GM23338 (cell line): ENCODE results near the gene RAD51AP1. TPM values are rescaled to one million over a fixed set of nuclear protein-coding genes. Genes with fewer than 3 reads are reported as not detected.

Experiments
- ATAC-seq: fragments of 200-7000 bp; cut with Tn5 transposase; 3 replicates; pipeline ENCODE4 v1.9.1; 2020
- DNase-seq: peaks from one replicate; pipeline ENCODE4 v3.0.0-alpha.2; 2015; ENCODE audit warnings: low spot score
- H2AFZ ChIP-seq: fragments of 200-600 bp; sonication (generic); 2 replicates; pipeline ENCODE4 v1.8.0; 2016; ENCODE audit warnings: antibody characterized with exemption, mild to moderate bottlenecking, moderate library complexity
- H3F3A ChIP-seq: fragments of 200-600 bp; sonication (generic); replicated peaks from 2 replicates; pipeline ENCODE4 v1.8.0; 2017; ENCODE audit warnings: antibody characterized with exemption, mixed run types, low read depth
- H3K27ac ChIP-seq: fragments of 200-600 bp; sonication (generic); 2 replicates; pipeline ENCODE4 v1.6.1; 2016; ENCODE audit warnings: low read depth
- H3K27me3 ChIP-seq: fragments of 200-600 bp; sonication (generic); 2 replicates; pipeline ENCODE4 v1.8.0; 2016; ENCODE audit warnings: mild to moderate bottlenecking, mixed run types, moderate library complexity; ENCODE audit not compliant: insufficient read depth
- H3K36me3 ChIP-seq: fragments of 200-600 bp; sonication (generic); 2 replicates; pipeline ENCODE4 v1.8.0; 2016; ENCODE audit warnings: mild to moderate bottlenecking; ENCODE audit not compliant: insufficient read depth
- H3K4me1 ChIP-seq: fragments of 200-600 bp; sonication (generic); 2 replicates; pipeline ENCODE4 v1.8.0; 2016; ENCODE audit warnings: mild to moderate bottlenecking, moderate library complexity; ENCODE audit not compliant: insufficient read depth
- H3K4me2 ChIP-seq: fragments of 200-600 bp; sonication (generic); 2 replicates; pipeline ENCODE4 v1.7.1; 2017; ENCODE audit warnings: mixed run types
- H3K4me3 ChIP-seq: fragments of 200-600 bp; sonication (generic); 2 replicates; pipeline ENCODE4 v1.6.1; 2016; ENCODE audit warnings: mixed run types
- H3K79me2 ChIP-seq: fragments of 200-600 bp; sonication (generic); replicated peaks from 2 replicates; pipeline ENCODE4 v1.8.0; 2017; ENCODE audit warnings: mild to moderate bottlenecking; ENCODE audit not compliant: insufficient read depth
- H3K9me2 ChIP-seq: fragments of 200-600 bp; sonication (generic); 2 replicates; pipeline ENCODE4 v1.8.0; 2017; ENCODE audit not compliant: insufficient read depth
- H4K20me1 ChIP-seq: fragments of 200-600 bp; sonication (generic); replicated peaks from 2 replicates; pipeline ENCODE4 v1.8.0; 2017; ENCODE audit warnings: mild to moderate bottlenecking; ENCODE audit not compliant: insufficient read depth
- H3K27ac Mint-ChIP-seq: 2 replicates; pipeline ENCODE4 v1.8.0; 2020; ENCODE audit warnings: inconsistent platforms, mild to moderate bottlenecking, moderate library complexity, mixed read lengths
- H3K27me3 Mint-ChIP-seq: 3 replicates; pipeline ENCODE4 v1.8.0; 2022; ENCODE audit warnings: low read depth, mild to moderate bottlenecking, moderate library complexity, mixed read lengths, inconsistent platforms; ENCODE audit not compliant: insufficient read depth, poor library complexity
- H3K36me3 Mint-ChIP-seq: 3 replicates; pipeline ENCODE4 v1.8.0; 2021; ENCODE audit warnings: low read depth, mild to moderate bottlenecking, inconsistent platforms, moderate library complexity, mixed read lengths
- H3K4me1 Mint-ChIP-seq: 3 replicates; pipeline ENCODE4 v1.8.0; 2020; ENCODE audit warnings: mild to moderate bottlenecking, inconsistent platforms, mixed read lengths
- H3K4me3 Mint-ChIP-seq: 3 replicates; pipeline ENCODE4 v1.8.0; 2021; ENCODE audit warnings: moderate library complexity, mild to moderate bottlenecking, inconsistent platforms, mixed read lengths
- H3K9me3 Mint-ChIP-seq: 3 replicates; pipeline ENCODE4 v1.8.0; 2020; ENCODE audit warnings: moderate library complexity, mild to moderate bottlenecking, inconsistent platforms, mixed read lengths
- CREB1 ChIP-seq: fragments of 250-450 bp; sonication (Bioruptor Pico); IDR thresholded peaks from 2 replicates; pipeline ENCODE4 v1.5.0; 2020; ENCODE audit warnings: low read depth, mild to moderate bottlenecking, moderate library complexity
- ETS1 ChIP-seq: IDR thresholded peaks from 2 replicates; pipeline ENCODE4 v1.6.1; 2016; ENCODE audit warnings: antibody characterized with exemption
- EZH2 ChIP-seq: fragments of 200-600 bp; sonication (generic); IDR thresholded peaks from one replicate; pipeline ENCODE4 v1.8.0; 2017; ENCODE audit warnings: antibody characterized with exemption, mild to moderate bottlenecking, low read depth; ENCODE audit not compliant: unreplicated experiment
- EZH2phosphoT487 ChIP-seq: fragments of 200-600 bp; sonication (generic); IDR thresholded peaks from one replicate; pipeline ENCODE4 v1.8.1; 2018; ENCODE audit warnings: antibody characterized with exemption; ENCODE audit not compliant: unreplicated experiment
- JUNB ChIP-seq: IDR thresholded peaks from one replicate; pipeline ENCODE4 v1.6.1; 2016; ENCODE audit warnings: antibody characterized with exemption; ENCODE audit not compliant: unreplicated experiment
- NANOG ChIP-seq: IDR thresholded peaks from 2 replicates; pipeline ENCODE4 v1.6.1; 2016; ENCODE audit warnings: antibody characterized with exemption, borderline replicate concordance
- POLR2AphosphoS5 ChIP-seq: IDR thresholded peaks from 2 replicates; pipeline ENCODE4 v1.6.1; 2016; ENCODE audit warnings: antibody characterized with exemption, low read depth
- STAT1 ChIP-seq: IDR thresholded peaks from one replicate; pipeline ENCODE4 v1.6.1; 2016; ENCODE audit warnings: antibody characterized with exemption; ENCODE audit not compliant: unreplicated experiment
- ZNF114 ChIP-seq: fragments of 250-450 bp; sonication (Bioruptor Pico); IDR thresholded peaks from 2 replicates; pipeline ENCODE4 v1.5.0; 2020; ENCODE audit warnings: mild to moderate bottlenecking, moderate library complexity
- ZNF331 ChIP-seq: fragments of 250-450 bp; sonication (Bioruptor Pico); IDR thresholded peaks from 2 replicates; pipeline ENCODE4 v1.5.0; 2020; ENCODE audit warnings: low read depth, mild to moderate bottlenecking, moderate library complexity
- polyA plus RNA-seq: library from polyadenylated mRNA; unstranded; fragments of >200 nt; fragmentation: Nextera tagmentation; extraction: Ambion mirVana; gene quantifications from 2 replicates; pipeline ENCODE4 v1.2.1, GENCODE V29; 2016
- total RNA-seq: library from RNA; depleted of rRNA; stranded (reverse); fragments of >200 nt; shearing (Covaris generic); gene quantifications from 2 replicates; pipeline ENCODE4 v1.2.3, GENCODE V29; 2014
- TF ChIP-seq, protein P1 (sequence below): IDR thresholded peaks from one replicate; pipeline ENCODE4 v1.6.1; 2018; ENCODE audit warnings: antibody characterized with exemption; ENCODE audit not compliant: unreplicated experiment
- TF ChIP-seq, protein P2 (sequence below): fragments of 250-450 bp; sonication (Bioruptor Pico); IDR thresholded peaks from 2 replicates; pipeline ENCODE4 v1.5.0; 2020; ENCODE audit warnings: mild to moderate bottlenecking, moderate library complexity
- TF ChIP-seq, protein P3 (sequence below), 2 experiments: fragments of 200-600 bp in 1 of 2; sonication (generic) in 1 of 2; conservative IDR thresholded peaks; 2 replicates each; pipeline versions ENCODE4 v1.5.1 to v1.6.1; 2016 to 2017; ENCODE audit warnings: antibody characterized with exemption in 2 of 2, low read depth in 2 of 2, mild to moderate bottlenecking in 2 of 2, moderate library complexity in 1 of 2

RAD51AP1 gene
- total and polyA plus RNA-seq, 2 experiments from 2014 or later = 75.2 to 119 TPM

DNA sequence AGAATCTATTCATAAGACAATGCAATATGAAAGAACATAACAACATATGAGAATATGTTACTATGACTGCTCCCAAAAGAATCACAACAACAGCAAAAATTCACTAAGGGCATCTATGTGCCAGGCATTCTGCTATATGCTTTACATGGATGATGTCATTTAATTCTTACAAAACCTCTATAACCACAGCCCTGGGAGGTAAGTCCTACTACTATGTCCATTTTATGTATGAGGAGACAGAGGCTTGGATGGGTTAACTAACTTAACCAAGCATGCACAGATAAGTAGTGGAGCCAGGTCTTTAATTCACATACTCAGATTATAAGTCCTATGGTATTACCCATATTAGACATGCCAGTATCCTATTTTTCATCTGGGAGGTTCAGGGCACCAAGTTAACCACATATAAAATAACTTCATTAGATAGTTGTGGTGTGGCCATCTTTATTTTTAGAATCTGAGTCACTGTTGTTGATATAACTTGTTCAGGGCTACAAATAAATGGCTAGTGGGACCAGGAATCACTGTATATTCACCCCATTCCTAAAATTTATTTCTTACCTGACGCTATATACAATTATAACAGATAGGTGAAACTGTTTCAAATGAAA, 33.2 kb upstream of the RAD51AP1 start:
- Histone ChIP-seq H3K4me3 (no peak overlapping the region), H3K4me1 (0 out of 2 replicates have a peak, but pooled peaks cover 5% of the 10 kb centered on the region), H3K27ac (no peak overlapping the region), H2AFZ (no peak overlapping the region), H3K9me2 (no peaks in the 10 kb centered on the region), H3K4me2 (no peak overlapping the region), H4K20me1 (no peaks in the 10 kb centered on the region), H3K36me3 (no peaks in the 10 kb centered on the region), H3K27me3 (no peaks in the 10 kb centered on the region), H3F3A (no peaks in the 10 kb centered on the region), H3K79me2 (0 out of 2 replicates have a peak, but pooled peaks cover 2% of the 10 kb centered on the region)
- H3K36me3 Mint-ChIP-seq = peaks cover 21% of the 10 kb centered on the region
- H3K27me3 Mint-ChIP-seq = no peaks in the 10 kb centered on the region
- DNase-seq (no peak), ATAC-seq (no peak)
- H3K27ac Mint-ChIP-seq = no peak overlapping the region
- no peak for TF ChIP-seq ETS1
- no peak for TF ChIP-seq EZH2phosphoT487
- no peak for TF ChIP-seq STAT1
- TF ChIP-seq POLR2AphosphoS5 = no peak
- no peak for TF ChIP-seq JUNB
- TF ChIP-seq NANOG = no peak
- no peak for TF ChIP-seq ZNF114
- no peak for TF ChIP-seq EZH2
- TF ChIP-seq ZNF331 (CRISPR knock-in tag) = no peak
- TF ChIP-seq, protein P1, sequence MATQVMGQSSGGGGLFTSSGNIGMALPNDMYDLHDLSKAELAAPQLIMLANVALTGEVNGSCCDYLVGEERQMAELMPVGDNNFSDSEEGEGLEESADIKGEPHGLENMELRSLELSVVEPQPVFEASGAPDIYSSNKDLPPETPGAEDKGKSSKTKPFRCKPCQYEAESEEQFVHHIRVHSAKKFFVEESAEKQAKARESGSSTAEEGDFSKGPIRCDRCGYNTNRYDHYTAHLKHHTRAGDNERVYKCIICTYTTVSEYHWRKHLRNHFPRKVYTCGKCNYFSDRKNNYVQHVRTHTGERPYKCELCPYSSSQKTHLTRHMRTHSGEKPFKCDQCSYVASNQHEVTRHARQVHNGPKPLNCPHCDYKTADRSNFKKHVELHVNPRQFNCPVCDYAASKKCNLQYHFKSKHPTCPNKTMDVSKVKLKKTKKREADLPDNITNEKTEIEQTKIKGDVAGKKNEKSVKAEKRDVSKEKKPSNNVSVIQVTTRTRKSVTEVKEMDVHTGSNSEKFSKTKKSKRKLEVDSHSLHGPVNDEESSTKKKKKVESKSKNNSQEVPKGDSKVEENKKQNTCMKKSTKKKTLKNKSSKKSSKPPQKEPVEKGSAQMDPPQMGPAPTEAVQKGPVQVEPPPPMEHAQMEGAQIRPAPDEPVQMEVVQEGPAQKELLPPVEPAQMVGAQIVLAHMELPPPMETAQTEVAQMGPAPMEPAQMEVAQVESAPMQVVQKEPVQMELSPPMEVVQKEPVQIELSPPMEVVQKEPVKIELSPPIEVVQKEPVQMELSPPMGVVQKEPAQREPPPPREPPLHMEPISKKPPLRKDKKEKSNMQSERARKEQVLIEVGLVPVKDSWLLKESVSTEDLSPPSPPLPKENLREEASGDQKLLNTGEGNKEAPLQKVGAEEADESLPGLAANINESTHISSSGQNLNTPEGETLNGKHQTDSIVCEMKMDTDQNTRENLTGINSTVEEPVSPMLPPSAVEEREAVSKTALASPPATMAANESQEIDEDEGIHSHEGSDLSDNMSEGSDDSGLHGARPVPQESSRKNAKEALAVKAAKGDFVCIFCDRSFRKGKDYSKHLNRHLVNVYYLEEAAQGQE = no peak
- TF ChIP-seq, protein P2, sequence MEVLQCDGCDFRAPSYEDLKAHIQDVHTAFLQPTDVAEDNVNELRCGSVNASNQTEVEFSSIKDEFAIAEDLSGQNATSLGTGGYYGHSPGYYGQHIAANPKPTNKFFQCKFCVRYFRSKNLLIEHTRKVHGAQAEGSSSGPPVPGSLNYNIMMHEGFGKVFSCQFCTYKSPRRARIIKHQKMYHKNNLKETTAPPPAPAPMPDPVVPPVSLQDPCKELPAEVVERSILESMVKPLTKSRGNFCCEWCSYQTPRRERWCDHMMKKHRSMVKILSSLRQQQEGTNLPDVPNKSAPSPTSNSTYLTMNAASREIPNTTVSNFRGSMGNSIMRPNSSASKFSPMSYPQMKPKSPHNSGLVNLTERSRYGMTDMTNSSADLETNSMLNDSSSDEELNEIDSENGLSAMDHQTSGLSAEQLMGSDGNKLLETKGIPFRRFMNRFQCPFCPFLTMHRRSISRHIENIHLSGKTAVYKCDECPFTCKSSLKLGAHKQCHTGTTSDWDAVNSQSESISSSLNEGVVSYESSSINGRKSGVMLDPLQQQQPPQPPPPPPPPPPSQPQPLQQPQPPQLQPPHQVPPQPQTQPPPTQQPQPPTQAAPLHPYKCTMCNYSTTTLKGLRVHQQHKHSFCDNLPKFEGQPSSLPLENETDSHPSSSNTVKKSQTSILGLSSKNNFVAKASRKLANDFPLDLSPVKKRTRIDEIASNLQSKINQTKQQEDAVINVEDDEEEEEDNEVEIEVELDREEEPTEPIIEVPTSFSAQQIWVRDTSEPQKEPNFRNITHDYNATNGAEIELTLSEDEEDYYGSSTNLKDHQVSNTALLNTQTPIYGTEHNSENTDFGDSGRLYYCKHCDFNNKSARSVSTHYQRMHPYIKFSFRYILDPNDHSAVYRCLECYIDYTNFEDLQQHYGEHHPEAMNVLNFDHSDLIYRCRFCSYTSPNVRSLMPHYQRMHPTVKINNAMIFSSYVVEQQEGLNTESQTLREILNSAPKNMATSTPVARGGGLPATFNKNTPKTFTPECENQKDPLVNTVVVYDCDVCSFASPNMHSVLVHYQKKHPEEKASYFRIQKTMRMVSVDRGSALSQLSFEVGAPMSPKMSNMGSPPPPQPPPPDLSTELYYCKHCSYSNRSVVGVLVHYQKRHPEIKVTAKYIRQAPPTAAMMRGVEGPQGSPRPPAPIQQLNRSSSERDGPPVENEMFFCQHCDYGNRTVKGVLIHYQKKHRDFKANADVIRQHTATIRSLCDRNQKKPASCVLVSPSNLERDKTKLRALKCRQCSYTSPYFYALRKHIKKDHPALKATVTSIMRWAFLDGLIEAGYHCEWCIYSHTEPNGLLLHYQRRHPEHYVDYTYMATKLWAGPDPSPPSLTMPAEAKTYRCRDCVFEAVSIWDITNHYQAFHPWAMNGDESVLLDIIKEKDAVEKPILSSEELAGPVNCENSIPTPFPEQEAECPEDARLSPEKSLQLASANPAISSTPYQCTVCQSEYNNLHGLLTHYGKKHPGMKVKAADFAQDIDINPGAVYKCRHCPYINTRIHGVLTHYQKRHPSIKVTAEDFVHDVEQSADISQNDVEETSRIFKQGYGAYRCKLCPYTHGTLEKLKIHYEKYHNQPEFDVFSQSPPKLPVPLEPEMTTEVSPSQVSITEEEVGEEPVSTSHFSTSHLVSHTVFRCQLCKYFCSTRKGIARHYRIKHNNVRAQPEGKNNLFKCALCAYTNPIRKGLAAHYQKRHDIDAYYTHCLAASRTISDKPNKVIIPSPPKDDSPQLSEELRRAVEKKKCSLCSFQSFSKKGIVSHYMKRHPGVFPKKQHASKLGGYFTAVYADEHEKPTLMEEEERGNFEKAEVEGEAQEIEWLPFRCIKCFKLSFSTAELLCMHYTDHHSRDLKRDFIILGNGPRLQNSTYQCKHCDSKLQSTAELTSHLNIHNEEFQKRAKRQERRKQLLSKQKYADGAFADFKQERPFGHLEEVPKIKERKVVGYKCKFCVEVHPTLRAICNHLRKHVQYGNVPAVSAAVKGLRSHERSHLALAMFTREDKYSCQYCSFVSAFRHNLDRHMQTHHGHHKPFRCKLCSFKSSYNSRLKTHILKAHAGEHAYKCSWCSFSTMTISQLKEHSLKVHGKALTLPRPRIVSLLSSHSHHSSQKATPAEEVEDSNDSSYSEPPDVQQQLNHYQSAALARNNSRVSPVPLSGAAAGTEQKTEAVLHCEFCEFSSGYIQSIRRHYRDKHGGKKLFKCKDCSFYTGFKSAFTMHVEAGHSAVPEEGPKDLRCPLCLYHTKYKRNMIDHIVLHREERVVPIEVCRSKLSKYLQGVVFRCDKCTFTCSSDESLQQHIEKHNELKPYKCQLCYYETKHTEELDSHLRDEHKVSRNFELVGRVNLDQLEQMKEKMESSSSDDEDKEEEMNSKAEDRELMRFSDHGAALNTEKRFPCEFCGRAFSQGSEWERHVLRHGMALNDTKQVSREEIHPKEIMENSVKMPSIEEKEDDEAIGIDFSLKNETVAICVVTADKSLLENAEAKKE (CRISPR knock-in tag) = no peak
- TF ChIP-seq CREB1 (CRISPR knock-in tag) = no peak
- TF ChIP-seq, protein P3, sequence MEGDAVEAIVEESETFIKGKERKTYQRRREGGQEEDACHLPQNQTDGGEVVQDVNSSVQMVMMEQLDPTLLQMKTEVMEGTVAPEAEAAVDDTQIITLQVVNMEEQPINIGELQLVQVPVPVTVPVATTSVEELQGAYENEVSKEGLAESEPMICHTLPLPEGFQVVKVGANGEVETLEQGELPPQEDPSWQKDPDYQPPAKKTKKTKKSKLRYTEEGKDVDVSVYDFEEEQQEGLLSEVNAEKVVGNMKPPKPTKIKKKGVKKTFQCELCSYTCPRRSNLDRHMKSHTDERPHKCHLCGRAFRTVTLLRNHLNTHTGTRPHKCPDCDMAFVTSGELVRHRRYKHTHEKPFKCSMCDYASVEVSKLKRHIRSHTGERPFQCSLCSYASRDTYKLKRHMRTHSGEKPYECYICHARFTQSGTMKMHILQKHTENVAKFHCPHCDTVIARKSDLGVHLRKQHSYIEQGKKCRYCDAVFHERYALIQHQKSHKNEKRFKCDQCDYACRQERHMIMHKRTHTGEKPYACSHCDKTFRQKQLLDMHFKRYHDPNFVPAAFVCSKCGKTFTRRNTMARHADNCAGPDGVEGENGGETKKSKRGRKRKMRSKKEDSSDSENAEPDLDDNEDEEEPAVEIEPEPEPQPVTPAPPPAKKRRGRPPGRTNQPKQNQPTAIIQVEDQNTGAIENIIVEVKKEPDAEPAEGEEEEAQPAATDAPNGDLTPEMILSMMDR (conservative IDR thresholded peaks at IDR 0.05; ENCODE audit: low read depth in 2 of 2) = no peak
- peaks cover 9% of the 10 kb centered on the region; the same call in 2 of the 3 replicates for H3K4me1 Mint-ChIP-seq
- H3K9me3 Mint-ChIP-seq = peaks cover 2% of the 10 kb centered on the region; the same call in 1 of the 3 replicates
- H3K4me3 Mint-ChIP-seq = no peak overlapping the region
